CD14-positive monocyte (primary cell): Measurements from ENCODE around the gene GALP. TPM values are rescaled to one million over a fixed set of nuclear protein-coding genes. Genes with fewer than 3 reads are reported as not detected.

Experiments used
- DNase-seq, 3 donors: peaks; one replicate each; pipeline ENCODE4 v3.0.0-alpha.2; 2011 to 2022
- H2AFZ ChIP-seq: 2 replicates; pipeline ENCODE4 v1.6.0; 2012; ENCODE audit warnings: mild to moderate bottlenecking, low read depth, low read length, inconsistent platforms; ENCODE audit not compliant: insufficient read depth, poor library complexity, severe bottlenecking
- H3K27ac ChIP-seq, 2 donors: 1 replicate in 1 of 2; 2 replicates in 1 of 2; pipeline ENCODE4 v1.5.1; 2012 to 2013; ENCODE audit warnings: low read length in 2 of 2, control low read depth in 1 of 2, inconsistent platforms in 1 of 2, low read depth in 1 of 2, mild to moderate bottlenecking in 1 of 2
- H3K27me3 ChIP-seq, 2 donors: one replicate each; pipeline versions ENCODE4 v1.6.0 to v1.6.1; 2011 to 2013; ENCODE audit warnings: low read length in 2 of 2; ENCODE audit not compliant: control insufficient read depth in 2 of 2, insufficient read depth in 2 of 2
- H3K36me3 ChIP-seq, 2 donors: replicated peaks in 1 of 2; 1 replicate in 1 of 2; 2 replicates in 1 of 2; pipeline versions ENCODE4 v1.5.1 to v1.6.1; 2012 to 2013; ENCODE audit warnings: low read length in 2 of 2, control low read depth in 1 of 2, inconsistent platforms in 1 of 2, mild to moderate bottlenecking in 1 of 2; ENCODE audit not compliant: insufficient read depth in 2 of 2, control insufficient read depth in 1 of 2
- H3K4me1 ChIP-seq, 2 donors: 1 replicate in 1 of 2; 2 replicates in 1 of 2; pipeline versions ENCODE4 v1.5.1 to v1.6.1; 2012 to 2013; ENCODE audit warnings: low read length in 2 of 2, control low read depth in 1 of 2, inconsistent platforms in 1 of 2, mild to moderate bottlenecking in 1 of 2, moderate library complexity in 1 of 2; ENCODE audit not compliant: insufficient read depth in 2 of 2, control insufficient read depth in 1 of 2
- H3K4me2 ChIP-seq: replicated peaks from 2 replicates; pipeline ENCODE3; 2012; ENCODE audit warnings: low read length, moderate library complexity, mild to moderate bottlenecking; ENCODE audit not compliant: poor library complexity, severe bottlenecking; ENCODE audit errors: extremely low read depth
- H3K4me3 ChIP-seq, 3 experiments: fragments of 200-600 bp in 1 of 3; sonication (generic) in 1 of 3; replicated peaks in 1 of 3; 1 replicate in 2 of 3; 2 replicates in 1 of 3; pipeline ENCODE4 v1.5.1; 2011 to 2013; ENCODE audit warnings: low read length in 3 of 3, mild to moderate bottlenecking in 3 of 3, control low read depth in 2 of 3, low read depth in 2 of 3, inconsistent platforms in 1 of 3, moderate library complexity in 1 of 3
- H3K79me2 ChIP-seq: 2 replicates; pipeline ENCODE4 v1.6.0; 2012; ENCODE audit warnings: mild to moderate bottlenecking, control low read depth, inconsistent platforms, low read length, moderate library complexity; ENCODE audit not compliant: insufficient read depth
- H3K9ac ChIP-seq: 2 replicates; pipeline ENCODE4 v1.6.0; 2017; ENCODE audit warnings: low read length, mild to moderate bottlenecking; ENCODE audit not compliant: insufficient read depth, poor library complexity, severe bottlenecking
- H3K9me3 ChIP-seq, 2 donors: replicated peaks in 1 of 2; 1 replicate in 1 of 2; 2 replicates in 1 of 2; pipeline versions ENCODE4 v1.5.1 to v1.6.1; 2012 to 2013; ENCODE audit warnings: low read length in 2 of 2, control low read depth in 1 of 2; ENCODE audit not compliant: control insufficient read depth in 1 of 2, insufficient read depth in 1 of 2
- H4K20me1 ChIP-seq: 2 replicates; pipeline ENCODE4 v1.6.0; 2012; ENCODE audit warnings: mild to moderate bottlenecking, low read length, control low read depth, moderate library complexity; ENCODE audit not compliant: insufficient read depth
- H3K27ac Mint-ChIP-seq, 7 donors: one replicate each; pipeline ENCODE4 v1.8.0; 2020; ENCODE audit warnings: mild to moderate bottlenecking in 7 of 7, mixed read lengths in 7 of 7, moderate library complexity in 6 of 7, inconsistent platforms in 2 of 7
- H3K27me3 Mint-ChIP-seq, 3 donors: one replicate each; pipeline ENCODE4 v1.8.0; 2021 to 2022; ENCODE audit warnings: low read depth in 3 of 3, mild to moderate bottlenecking in 3 of 3, mixed read lengths in 3 of 3, moderate library complexity in 3 of 3, inconsistent platforms in 1 of 3
- H3K36me3 Mint-ChIP-seq, 2 donors: one replicate each; pipeline ENCODE4 v1.8.0; 2020; ENCODE audit warnings: mixed read lengths in 2 of 2, inconsistent platforms in 1 of 2, mild to moderate bottlenecking in 1 of 2
- H3K4me1 Mint-ChIP-seq: one replicate; pipeline ENCODE4 v1.8.0; 2020; ENCODE audit warnings: mild to moderate bottlenecking, mixed read lengths
- H3K4me3 Mint-ChIP-seq, 2 donors: one replicate each; pipeline ENCODE4 v1.8.0; 2020; ENCODE audit warnings: mild to moderate bottlenecking in 2 of 2, mixed read lengths in 2 of 2, moderate library complexity in 1 of 2
- H3K9me3 Mint-ChIP-seq, 7 donors: one replicate each; pipeline ENCODE4 v1.8.0; 2020 to 2022; ENCODE audit warnings: mixed read lengths in 7 of 7, mild to moderate bottlenecking in 6 of 7, moderate library complexity in 6 of 7, inconsistent platforms in 2 of 7
- CTCF ChIP-seq: fragments of 200-600 bp; IDR thresholded peaks from one replicate; pipeline ENCODE4 v1.8.0; 2022; ENCODE audit warnings: antibody characterized with exemption, mild to moderate bottlenecking
- WGBS: methylation state at CpG from one replicate; pipeline ENCODE4 v1.1.5; 2013; ENCODE audit warnings: missing lambda C conversion rate; ENCODE audit not compliant: insufficient coverage; 5-methylcytosine and 5-hydroxymethylcytosine counted together
- intact Hi-C, 2 donors: fragments of 100-400 bp; cut with micrococcal nuclease; formaldehyde crosslinking; loops; one replicate each; pipeline versions ENCODE4 v1.15.0 to v1.15.1; 2023
- polyA plus RNA-seq, 3 donors: library from polyadenylated mRNA; depleted of rRNA in 1 of 3; unstranded in 2 of 3; stranded (reverse) in 1 of 3; fragments of 300-500 nt in 2 of 3; fragments of >200 nt in 1 of 3; fragmentation: Illumina TruSeq in 2 of 3; gene quantifications; 1 replicate in 2 of 3; 2 replicates in 1 of 3; pipeline ENCODE4 v1.2.3, GENCODE V29; 2012 to 2021

GALP gene
- polyA plus RNA-seq, 3 donors: not detected

- Histone ChIP-seq H3K9me3 (no peaks in the 10 kb centered on the region), H3K36me3 (no peaks in the 10 kb centered on the region), H3K4me2 (no peak overlapping the region), H3K4me1 (peaks cover 2 to 7% of the 10 kb centered on the region in 2 donors), H2AFZ (no peak overlapping the region), H4K20me1 (no peaks in the 10 kb centered on the region), H3K79me2 (no peaks in the 10 kb centered on the region), H3K27ac (no peak overlapping the region), H3K4me3 (no peak overlapping the region), H3K27me3 (no peaks in the 10 kb centered on the region), H3K9ac (no peak overlapping the region)
- Mint-ChIP-seq H3K27me3 (peaks cover 0 to 5% (median 4%) of the 10 kb centered on the region in 3 donors), H3K9me3 (peaks cover 0 to 2% (median 0%) of the 10 kb centered on the region in 7 donors), H3K4me1 (peaks cover 14% of the 10 kb centered on the region), H3K4me3 (no peak overlapping the region), H3K36me3 (no peaks in the 10 kb centered on the region), H3K27ac (no peak overlapping the region)
- no peak for DNase-seq
- TF ChIP-seq CTCF: no peak
- intact Hi-C loops: no loop called here
- WGBS: 93% methylated on average over 10 of the region's 14 CpGs
These were observed 43.4 kb upstream of the GALP start for GRCh38 chr19:56132316-56132822.

DNA sequence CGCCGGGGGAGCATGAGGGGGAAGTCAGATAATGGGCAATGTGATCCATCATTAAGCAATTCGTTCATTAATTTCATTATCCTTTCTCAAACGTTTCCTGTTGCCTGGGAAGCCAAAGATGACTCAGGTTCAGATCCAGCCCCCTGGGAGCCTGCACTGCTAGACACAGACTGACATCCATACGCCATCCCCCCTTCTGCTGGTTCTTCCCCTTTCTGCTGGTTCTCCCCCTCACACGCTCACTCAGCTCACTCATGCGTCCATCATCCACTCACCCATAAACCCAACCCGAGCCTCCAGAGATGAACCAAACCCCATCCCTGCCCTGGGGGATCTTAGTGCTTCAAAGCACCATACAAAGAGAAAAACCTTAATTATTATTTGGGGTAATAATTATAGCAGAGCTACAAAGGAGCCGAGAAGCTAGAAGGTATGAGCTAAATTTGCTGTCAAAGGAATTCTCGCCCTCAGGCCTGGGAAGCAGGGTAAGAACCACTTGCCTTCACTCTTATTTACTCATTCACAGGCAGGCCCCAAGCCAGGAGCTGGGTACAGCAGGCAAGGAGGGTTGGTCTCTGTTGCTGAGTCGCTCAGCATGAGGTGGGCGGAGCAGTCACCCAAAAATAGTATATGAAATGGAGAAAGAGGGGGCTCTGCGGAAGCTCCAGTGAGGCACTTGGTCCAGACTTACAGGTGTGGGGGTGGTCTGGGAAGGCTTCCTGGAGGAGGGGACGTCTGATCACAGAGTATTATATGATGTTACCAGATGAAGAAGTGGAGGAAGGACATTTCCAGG, 41.8 kb upstream of the GALP start:
- 4% methylated on average over 4 of the region's 14 CpGs for WGBS
- TF ChIP-seq CTCF: no peak
- Mint-ChIP-seq H3K36me3 (no peaks in the 10 kb centered on the region), H3K4me3 (no peak overlapping the region), H3K27me3 (peaks cover 0 to 5% (median 4%) of the 10 kb centered on the region in 3 donors), H3K9me3 (peaks cover 0 to 2% (median 0%) of the 10 kb centered on the region in 7 donors), H3K27ac (peak overlapping the region in 2 of 7 donors; percentile 5 to 51), H3K4me1 (peaks cover 30% of the 10 kb centered on the region)
- peak in 1 of 3 donors; percentile 56 for DNase-seq
- H3K27ac ChIP-seq: no peak overlapping the region
- no peak overlapping the region for H3K4me2 ChIP-seq
- H3K9ac ChIP-seq: no peak overlapping the region
- H3K4me3 ChIP-seq: no peak overlapping the region
- H4K20me1 ChIP-seq: no peaks in the 10 kb centered on the region
- H3K79me2 ChIP-seq: no peaks in the 10 kb centered on the region
- peaks cover 19 to 24% of the 10 kb centered on the region in 2 donors for H3K4me1 ChIP-seq
- H3K9me3 ChIP-seq: no peaks in the 10 kb centered on the region
- intact Hi-C loops: no loop called here
- H3K27me3 ChIP-seq: no peaks in the 10 kb centered on the region
- peak overlapping the region; percentile 56 for H2AFZ ChIP-seq
- H3K36me3 ChIP-seq: no peaks in the 10 kb centered on the region
